CD4-positive, CD25-positive, alpha-beta regulatory T cell (primary cell): ENCODE data around the gene LRRK1. TPM values are rescaled to one million over a fixed set of nuclear protein-coding genes. Genes with fewer than 3 reads are reported as not detected.

Source experiments
- ATAC-seq, 2 donors: fragments of 150-1000 bp; cut with Tn5 transposase; one replicate each; pipeline ENCODE4 v1.10.0; 2021; ENCODE audit warnings: low read depth in 2 of 2, moderate number of reproducible peaks in 2 of 2, moderate library complexity in 1 of 2
- DNase-seq, 3 donors: peaks; one replicate each; pipeline versions ENCODE4 v3.0.0 to v3.0.0-alpha.2; 2012 to 2022; ENCODE audit warnings: mixed read lengths in 1 of 3
- H3K27ac ChIP-seq: one replicate; pipeline ENCODE4 v1.7.0; 2013; ENCODE audit warnings: mild to moderate bottlenecking, low read length; ENCODE audit not compliant: insufficient read depth, poor library complexity, severe bottlenecking
- H3K27me3 ChIP-seq: one replicate; pipeline ENCODE4 v1.7.0; 2013; ENCODE audit warnings: low read length; ENCODE audit not compliant: control insufficient read depth, insufficient read depth
- H3K36me3 ChIP-seq: one replicate; pipeline ENCODE4 v1.7.0; 2013; ENCODE audit warnings: mild to moderate bottlenecking, low read length, moderate library complexity; ENCODE audit not compliant: control insufficient read depth, insufficient read depth
- H3K4me1 ChIP-seq: 2 replicates; pipeline ENCODE4 v1.7.0; 2013; ENCODE audit warnings: mild to moderate bottlenecking, low read length; ENCODE audit not compliant: insufficient read depth, control insufficient read depth, poor library complexity, severe bottlenecking
- H3K4me3 ChIP-seq: one replicate; pipeline ENCODE4 v1.7.0; 2013; ENCODE audit warnings: low read depth, mild to moderate bottlenecking, low read length, moderate library complexity
- H3K9me3 ChIP-seq, 2 experiments: 1 replicate in 1 of 2; 2 replicates in 1 of 2; pipeline ENCODE4 v1.7.0; 2013; ENCODE audit warnings: low read length in 2 of 2, mild to moderate bottlenecking in 1 of 2, moderate library complexity in 1 of 2; ENCODE audit not compliant: control insufficient read depth in 2 of 2
- H3K27ac Mint-ChIP-seq, 3 donors: one replicate each; pipeline ENCODE4 v1.8.0; 2020 to 2022; ENCODE audit warnings: mild to moderate bottlenecking in 3 of 3, mixed read lengths in 3 of 3, moderate library complexity in 2 of 3
- H3K27me3 Mint-ChIP-seq: one replicate; pipeline ENCODE4 v1.8.0; 2022; ENCODE audit warnings: mild to moderate bottlenecking, mixed read lengths
- H3K36me3 Mint-ChIP-seq: one replicate; pipeline ENCODE4 v1.8.0; 2020; ENCODE audit warnings: mixed read lengths
- H3K4me1 Mint-ChIP-seq, 4 donors: one replicate each; pipeline ENCODE4 v1.8.0; 2020 to 2022; ENCODE audit warnings: mixed read lengths in 4 of 4, mild to moderate bottlenecking in 1 of 4
- H3K4me3 Mint-ChIP-seq, 4 donors: one replicate each; pipeline ENCODE4 v1.8.0; 2020 to 2022; ENCODE audit warnings: mild to moderate bottlenecking in 4 of 4, mixed read lengths in 4 of 4, moderate library complexity in 3 of 4
- H3K9me3 Mint-ChIP-seq, 7 donors: one replicate each; pipeline ENCODE4 v1.8.0; 2020 to 2022; ENCODE audit warnings: mixed read lengths in 7 of 7, mild to moderate bottlenecking in 3 of 7, moderate library complexity in 2 of 7
- polyA plus RNA-seq, 4 donors: library from polyadenylated mRNA; unstranded; fragments of 300-500 nt; fragmentation: Illumina TruSeq; gene quantifications; one replicate each; pipeline ENCODE4 v1.2.3, GENCODE V29; 2021
- total RNA-seq: library from RNA; stranded (reverse); gene quantifications from one replicate; pipeline ENCODE4 v1.2.3, GENCODE V29; 2022

The LRRK1 gene
- total and polyA plus RNA-seq, 5 donors from 2014 or later = 0.06 to 0.17 TPM; not detected in 3

DNA sequence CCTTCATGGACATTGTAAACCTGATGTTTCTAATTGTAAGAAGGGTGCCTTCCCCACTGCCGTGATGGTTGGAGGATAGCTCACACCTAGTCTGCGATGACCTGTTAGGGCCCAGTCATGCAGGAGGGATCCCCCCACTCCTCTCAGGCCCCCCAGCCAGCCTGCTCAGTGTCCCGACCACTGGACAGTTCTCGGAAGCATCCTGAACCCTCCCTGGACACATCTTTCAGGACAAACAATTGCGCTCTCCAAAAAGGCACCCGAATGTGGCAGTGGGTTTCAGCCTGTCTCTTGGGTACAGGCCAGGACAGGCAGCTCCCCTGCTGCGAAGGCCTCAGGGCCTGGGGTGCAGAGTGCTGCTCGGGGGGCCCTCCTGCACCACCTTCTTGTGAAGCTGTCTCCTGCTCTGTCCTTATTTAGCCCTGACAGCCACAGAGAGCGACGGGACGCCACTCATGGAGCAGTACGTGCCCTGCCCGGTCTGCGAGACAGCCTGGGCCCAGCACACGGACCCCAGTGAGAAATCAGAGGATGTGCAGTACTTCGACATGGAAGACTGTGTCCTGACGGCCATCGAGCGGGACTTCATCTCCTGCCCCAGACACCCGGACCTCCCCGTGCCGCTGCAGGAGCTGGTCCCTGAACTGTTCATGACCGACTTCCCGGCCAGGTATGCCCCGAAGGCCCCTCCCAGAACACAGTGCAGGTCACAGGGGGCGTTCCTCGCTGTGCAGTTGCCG is 132.3 kb downstream of the LRRK1 start:
- H3K9me3 Mint-ChIP-seq = peaks cover 0 to 1% (median 0%) of the 10 kb centered on the region in 7 donors
- Histone ChIP-seq H3K36me3 (no peaks in the 10 kb centered on the region), H3K9me3 (no peaks in the 10 kb centered on the region), H3K27me3 (peaks cover 3% of the 10 kb centered on the region), H3K4me3 (no peak overlapping the region), H3K27ac (no peak overlapping the region), H3K4me1 (no peaks in the 10 kb centered on the region)
- H3K4me3 Mint-ChIP-seq = no peak overlapping the region
- no peaks in the 10 kb centered on the region for H3K36me3 Mint-ChIP-seq
- H3K4me1 Mint-ChIP-seq = peaks cover 0 to 2% (median 0%) of the 10 kb centered on the region in 4 donors
- DNase-seq = no peak
- no peak overlapping the region for H3K27ac Mint-ChIP-seq
- no peak for ATAC-seq
- H3K27me3 Mint-ChIP-seq = peaks cover 8% of the 10 kb centered on the region

- DNase-seq (no peak), ATAC-seq (no peak)
- Histone ChIP-seq H3K9me3 (no peaks in the 10 kb centered on the region), H3K4me1 (no peaks in the 10 kb centered on the region), H3K27ac (no peak overlapping the region), H3K36me3 (no peaks in the 10 kb centered on the region), H3K4me3 (no peak overlapping the region), H3K27me3 (peaks cover 3% of the 10 kb centered on the region)
- Mint-ChIP-seq H3K36me3 (no peaks in the 10 kb centered on the region), H3K4me1 (peaks cover 0 to 2% (median 0%) of the 10 kb centered on the region in 4 donors), H3K27me3 (peaks cover 8% of the 10 kb centered on the region), H3K27ac (no peak overlapping the region), H3K4me3 (no peak overlapping the region), H3K9me3 (peaks cover 0 to 1% (median 0%) of the 10 kb centered on the region in 7 donors)
Measured at GRCh38 chr15:101052031-101052620, 133.0 kb downstream of the LRRK1 start.

GRCh38 chr15:101052681-101053121 is 133.5 kb downstream of the LRRK1 start:
- H3K36me3 Mint-ChIP-seq = no peaks in the 10 kb centered on the region
- H3K4me3 Mint-ChIP-seq = no peak overlapping the region
- Histone ChIP-seq H3K4me1 (no peaks in the 10 kb centered on the region), H3K27ac (no peak overlapping the region), H3K4me3 (no peak overlapping the region), H3K27me3 (peaks cover 3% of the 10 kb centered on the region), H3K36me3 (no peaks in the 10 kb centered on the region), H3K9me3 (no peaks in the 10 kb centered on the region)
- no peak overlapping the region for H3K27ac Mint-ChIP-seq
- no peaks in the 10 kb centered on the region for H3K4me1 Mint-ChIP-seq
- peaks cover 8% of the 10 kb centered on the region for H3K27me3 Mint-ChIP-seq
- peaks cover 0 to 3% (median 0%) of the 10 kb centered on the region in 7 donors for H3K9me3 Mint-ChIP-seq
- DNase-seq (no peak), ATAC-seq (no peak)

GRCh38 chr15:101053261-101053660 is 134.1 kb downstream of the LRRK1 start:
- no peaks in the 10 kb centered on the region for H3K36me3 ChIP-seq
- H3K27ac Mint-ChIP-seq = no peak overlapping the region
- no peak overlapping the region for H3K27ac ChIP-seq
- ATAC-seq (no peak), DNase-seq (no peak)
- no peak overlapping the region for H3K4me3 ChIP-seq
- H3K27me3 ChIP-seq = peaks cover 3% of the 10 kb centered on the region
- H3K4me1 Mint-ChIP-seq = no peaks in the 10 kb centered on the region
- peaks cover 8% of the 10 kb centered on the region for H3K27me3 Mint-ChIP-seq
- peaks cover 0 to 3% (median 0%) of the 10 kb centered on the region in 7 donors for H3K9me3 Mint-ChIP-seq
- H3K36me3 Mint-ChIP-seq = no peaks in the 10 kb centered on the region
- H3K4me1 ChIP-seq = no peaks in the 10 kb centered on the region
- H3K9me3 ChIP-seq = no peaks in the 10 kb centered on the region
- H3K4me3 Mint-ChIP-seq = no peak overlapping the region

DNA sequence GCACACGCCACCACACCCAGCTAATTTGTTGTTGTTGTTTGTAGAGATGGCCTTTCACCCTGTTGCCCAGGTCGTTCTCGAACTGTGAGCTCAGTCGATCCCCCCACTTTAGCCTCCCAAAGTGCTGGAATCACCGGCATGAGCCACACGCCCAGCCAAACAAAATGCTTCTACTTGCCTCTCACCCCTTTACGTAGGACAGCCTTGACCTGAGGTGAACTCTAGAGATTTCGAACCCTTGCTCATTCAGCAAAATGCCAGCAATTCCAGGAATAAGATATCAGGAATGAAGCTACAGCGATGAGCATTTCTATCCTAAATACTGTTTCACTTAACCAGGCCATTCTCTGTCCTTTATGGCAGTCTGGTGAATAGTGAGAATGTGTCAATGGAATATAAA is 135.0 kb downstream of the LRRK1 start:
- Mint-ChIP-seq H3K4me3 (no peak overlapping the region), H3K4me1 (no peaks in the 10 kb centered on the region), H3K27me3 (peaks cover 8% of the 10 kb centered on the region), H3K36me3 (no peaks in the 10 kb centered on the region), H3K9me3 (peaks cover 0 to 3% (median 0%) of the 10 kb centered on the region in 7 donors), H3K27ac (no peak overlapping the region)
- Histone ChIP-seq H3K4me1 (no peaks in the 10 kb centered on the region), H3K36me3 (no peaks in the 10 kb centered on the region), H3K9me3 (no peaks in the 10 kb centered on the region), H3K27me3 (peaks cover 3% of the 10 kb centered on the region), H3K4me3 (no peak overlapping the region), H3K27ac (no peak overlapping the region)
- ATAC-seq = no peak
- DNase-seq = no peak

DNA sequence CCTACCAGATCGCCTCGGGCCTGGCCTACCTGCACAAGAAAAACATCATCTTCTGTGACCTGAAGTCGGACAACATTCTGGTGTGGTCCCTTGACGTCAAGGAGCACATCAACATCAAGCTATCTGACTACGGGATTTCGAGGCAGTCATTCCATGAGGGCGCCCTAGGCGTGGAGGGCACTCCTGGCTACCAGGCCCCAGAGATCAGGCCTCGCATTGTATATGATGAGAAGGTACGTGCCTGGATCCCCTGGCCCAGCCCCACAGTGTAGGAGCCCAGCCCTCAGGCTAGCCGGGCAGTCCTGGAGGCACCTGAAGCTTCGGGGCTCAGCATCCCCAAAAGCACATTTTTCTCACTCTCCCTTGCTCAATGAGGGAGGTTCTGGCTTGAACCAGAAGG is 135.8 kb downstream of the LRRK1 start:
- no peak for DNase-seq
- H3K27ac Mint-ChIP-seq = peak overlapping the region in 1 of 3 donors; percentile 37
- H3K27ac ChIP-seq = no peak overlapping the region
- no peak overlapping the region for H3K4me3 Mint-ChIP-seq
- no peaks in the 10 kb centered on the region for H3K4me1 ChIP-seq
- peaks cover 0 to 3% (median 0%) of the 10 kb centered on the region in 7 donors for H3K9me3 Mint-ChIP-seq
- no peak overlapping the region for H3K4me3 ChIP-seq
- no peaks in the 10 kb centered on the region for H3K4me1 Mint-ChIP-seq
- H3K36me3 Mint-ChIP-seq = no peaks in the 10 kb centered on the region
- no peaks in the 10 kb centered on the region for H3K36me3 ChIP-seq
- peaks cover 3% of the 10 kb centered on the region for H3K27me3 ChIP-seq
- ATAC-seq = no peak
- H3K27me3 Mint-ChIP-seq = peaks cover 8% of the 10 kb centered on the region
- H3K9me3 ChIP-seq = no peaks in the 10 kb centered on the region

- Mint-ChIP-seq H3K27me3 (peaks cover 8% of the 10 kb centered on the region), H3K9me3 (peaks cover 0 to 3% (median 0%) of the 10 kb centered on the region in 7 donors), H3K4me1 (no peaks in the 10 kb centered on the region), H3K36me3 (no peaks in the 10 kb centered on the region), H3K27ac (peak overlapping the region in 1 of 3 donors; percentile 37), H3K4me3 (no peak overlapping the region)
- no peaks in the 10 kb centered on the region for H3K36me3 ChIP-seq
- H3K27ac ChIP-seq = no peak overlapping the region
- no peak overlapping the region for H3K4me3 ChIP-seq
- DNase-seq (no peak), ATAC-seq (no peak)
- H3K4me1 ChIP-seq = no peaks in the 10 kb centered on the region
- peaks cover 3% of the 10 kb centered on the region for H3K27me3 ChIP-seq
- no peaks in the 10 kb centered on the region for H3K9me3 ChIP-seq
Measured at GRCh38 chr15:101055411-101055810, 136.3 kb downstream of the LRRK1 start.
